Endothelial cell of umbilical vein (primary cell): ENCODE data around the gene PRAMEF1. TPM values are rescaled to one million over a fixed set of nuclear protein-coding genes. Genes with fewer than 3 reads are reported as not detected.

Experiments
- BruUV-seq: library from RNA; stranded (reverse); fragments of 400-500 nt; replicated peaks from 2 replicates; lab custom pipeline; 2021; lab: Mats Ljungman, UMichigan
- CTCF ChIA-PET: fragments of 300-600, 350-600 bp; sonication (Branson Sonifier 250); formaldehyde crosslinking; loops from one replicate; lab custom pipeline; 2021; ENCODE audit warnings: antibody characterized with exemption, inconsistent platforms; lab: Charles Lee
- POLR2A ChIA-PET: fragments of 300-600, 350-600 bp; sonication (Branson Sonifier 250); formaldehyde crosslinking; loops from one replicate; lab custom pipeline; 2021; ENCODE audit warnings: antibody characterized with exemption, inconsistent platforms; lab: Charles Lee
- DNase-seq: peaks from one replicate; pipeline ENCODE4 v3.0.0-alpha.2; 2011; ENCODE audit warnings: low read depth, low spot score
- FAIRE-seq: peaks from 2 replicates; lab custom pipeline; 2011; peaks lifted over from hg19 to GRCh38; lab: Jason Lieb, UNC
- H2AFZ ChIP-seq: 2 replicates; pipeline ENCODE4 v1.6.0; 2012; ENCODE audit warnings: low read depth, low read length, control low read depth, inconsistent platforms
- H3K27ac ChIP-seq: 2 replicates; pipeline ENCODE4 v1.5.1; 2011; ENCODE audit warnings: low read depth, mild to moderate bottlenecking, control low read depth, low read length, moderate library complexity; ENCODE audit not compliant: insufficient read depth
- H3K27me3 ChIP-seq, 2 experiments: 2 replicates each; pipeline versions ENCODE4 v1.6.0 to v1.6.1; 2011; ENCODE audit warnings: low read length in 2 of 2, mixed read lengths in 1 of 2; ENCODE audit not compliant: control insufficient read depth in 2 of 2, insufficient read depth in 2 of 2
- H3K36me3 ChIP-seq, 2 experiments: 2 replicates in 1 of 2; 3 replicates in 1 of 2; pipeline ENCODE4 v1.5.1; 2011; ENCODE audit warnings: low read length in 2 of 2, mild to moderate bottlenecking in 1 of 2, moderate library complexity in 1 of 2; ENCODE audit not compliant: control insufficient read depth in 2 of 2, insufficient read depth in 2 of 2; ENCODE audit errors: extremely low read depth in 1 of 2
- H3K4me1 ChIP-seq: 3 replicates; pipeline ENCODE4 v1.5.1; 2011; ENCODE audit warnings: mild to moderate bottlenecking, low read length; ENCODE audit not compliant: control insufficient read depth, insufficient read depth; ENCODE audit errors: extremely low read depth
- H3K4me2 ChIP-seq: 2 replicates; pipeline ENCODE4 v1.6.1; 2011; ENCODE audit warnings: low read length, control low read depth, mixed read lengths; ENCODE audit not compliant: insufficient read depth
- H3K4me3 ChIP-seq, 3 experiments: fragments of 200-600 bp in 1 of 3; sonication (generic), shearing (Covaris generic) in 1 of 3; replicated peaks in 1 of 3; 2 replicates each; pipeline ENCODE4 v1.5.1; 2011 to 2016; ENCODE audit warnings: control low read depth in 3 of 3, low read length in 3 of 3, mild to moderate bottlenecking in 2 of 3, inconsistent platforms in 1 of 3, low read depth in 1 of 3, moderate library complexity in 1 of 3; ENCODE audit not compliant: insufficient read depth in 1 of 3
- H3K79me2 ChIP-seq: 2 replicates; pipeline ENCODE4 v1.6.0; 2012; ENCODE audit warnings: low read length, inconsistent platforms; ENCODE audit not compliant: control insufficient read depth, insufficient read depth
- H3K9ac ChIP-seq: replicated peaks from 2 replicates; pipeline ENCODE3; 2011; ENCODE audit warnings: low read length, control low read depth; ENCODE audit not compliant: insufficient read depth; ENCODE audit errors: extremely low read depth
- H3K9me1 ChIP-seq: replicated peaks from 3 replicates; pipeline ENCODE4 v1.6.0; 2011; ENCODE audit warnings: mild to moderate bottlenecking, low read length; ENCODE audit not compliant: control insufficient read depth, insufficient read depth; ENCODE audit errors: extremely low read depth
- H3K9me3 ChIP-seq: replicated peaks from 2 replicates; pipeline ENCODE4 v1.5.1; 2012; ENCODE audit warnings: low read length, inconsistent platforms; ENCODE audit not compliant: control insufficient read depth, insufficient read depth
- H4K20me1 ChIP-seq: replicated peaks from 2 replicates; pipeline ENCODE3; 2011; ENCODE audit warnings: mild to moderate bottlenecking, low read length; ENCODE audit not compliant: control insufficient read depth, insufficient read depth; ENCODE audit errors: extremely low read depth
- EZH2 ChIP-seq: IDR thresholded peaks from 2 replicates; pipeline ENCODE4 v1.6.1; 2012; ENCODE audit warnings: borderline replicate concordance, low read depth, mild to moderate bottlenecking, moderate library complexity, low read length, inconsistent platforms; ENCODE audit not compliant: severe bottlenecking
- FOS ChIP-seq: IDR thresholded peaks from 2 replicates; pipeline ENCODE4 v1.6.1; 2011; ENCODE audit warnings: mild to moderate bottlenecking, low read length, moderate library complexity, borderline replicate concordance; ENCODE audit not compliant: insufficient read depth
- GATA2 ChIP-seq: IDR thresholded peaks from 2 replicates; pipeline ENCODE4 v1.7.0; 2011; ENCODE audit warnings: low read depth, mild to moderate bottlenecking, moderate library complexity, mixed read lengths, low read length; ENCODE audit not compliant: insufficient read length, insufficient read depth
- JUN ChIP-seq: IDR thresholded peaks from 2 replicates; pipeline ENCODE4 v1.6.1; 2011; ENCODE audit warnings: borderline replicate concordance, low read depth; ENCODE audit not compliant: insufficient read length, insufficient read depth
- MYC ChIP-seq: IDR thresholded peaks from one replicate; pipeline ENCODE4 v1.6.1; 2011; ENCODE audit warnings: mild to moderate bottlenecking, low read depth, low read length
- POLR2A ChIP-seq: IDR thresholded peaks from 2 replicates; pipeline ENCODE4 v1.6.1; 2012; ENCODE audit warnings: low read depth, mild to moderate bottlenecking, control low read depth, low read length
- POLR2AphosphoS5 ChIP-seq: IDR thresholded peaks from 2 replicates; pipeline ENCODE4 v1.6.1; 2012; ENCODE audit warnings: low read depth, mild to moderate bottlenecking, control low read depth, low read length, moderate library complexity; ENCODE audit not compliant: insufficient read depth
- dilution Hi-C: fragments of 300-500 bp; cut with MboI; formaldehyde crosslinking; loops from one replicate; pipeline ENCODE4 v1.15.0; 2019; ENCODE audit warnings: low sequenced_read_pairs; ENCODE audit not compliant: extremely low pct_ligation_motif_present
- intact Hi-C: fragments of 100-400 bp; cut with micrococcal nuclease; formaldehyde crosslinking; loops from one replicate; pipeline ENCODE4 v1.10.0; 2022
- polyA plus RNA-seq, 4 experiments: library from polyadenylated mRNA; depleted of rRNA in 3 of 4; stranded (reverse) in 3 of 4; unstranded in 1 of 4; fragments of >200 nt; gene quantifications; 2 replicates each; pipeline versions ENCODE4 v1.2.1 to v1.2.3, GENCODE V29; 2011 to 2012; ENCODE audit warnings: missing spikeins in 1 of 4
- total RNA-seq: library from RNA; stranded (reverse); gene quantifications from 2 replicates; pipeline ENCODE4 v1.2.3, GENCODE V29; 2021
- TF ChIP-seq, protein P1 (sequence below), 2 donors: IDR thresholded peaks; 1 replicate in 1 of 2; 2 replicates in 1 of 2; pipeline ENCODE4 v1.5.1; 2011; ENCODE audit warnings: low read length in 2 of 2, mild to moderate bottlenecking in 2 of 2, moderate library complexity in 2 of 2, control low read depth in 1 of 2, inconsistent platforms in 1 of 2, low read depth in 1 of 2; ENCODE audit not compliant: insufficient read depth in 1 of 2; ENCODE audit errors: extremely low read depth in 1 of 2
- TF ChIP-seq, protein P2 (sequence below): IDR thresholded peaks from 2 replicates; pipeline ENCODE4 v1.6.1; 2011; ENCODE audit not compliant: insufficient read depth, insufficient read length

PRAMEF1 gene
- total and polyA plus RNA-seq, 2 donors (not counting 3 experiments of a cell fraction or from before 2014, with no cell fraction given), result not detected

DNA sequence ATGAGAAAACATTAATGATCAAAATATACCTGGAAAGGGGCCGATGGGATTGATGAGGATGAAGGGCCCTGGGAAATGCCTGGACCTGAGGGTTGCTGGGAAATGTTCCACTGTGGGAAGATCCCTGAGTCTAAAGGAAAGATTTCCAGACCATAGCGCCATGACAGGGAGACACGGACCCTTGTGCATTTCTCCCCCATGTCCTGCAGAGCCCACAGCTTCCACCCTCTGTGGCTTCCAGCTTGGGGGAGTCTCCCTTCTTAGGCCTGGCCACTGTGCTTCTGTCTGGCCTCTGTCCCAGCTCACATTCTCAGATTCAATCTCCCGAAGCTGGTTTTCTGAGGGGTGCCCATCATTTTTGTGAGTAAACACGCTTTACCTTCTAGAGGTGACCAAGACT lies 18.7 kb upstream of the PRAMEF1 start:
- BruUV-seq, result no TSS peak
- DNase-seq, result no peak

More for the DNA sequence above, 18.7 kb upstream of the PRAMEF1 start:
- ChIA-PET CTCF (no interaction called here), POLR2A (no interaction called here)
- no peak overlapping the region for H3K9ac ChIP-seq
- no peaks in the 10 kb centered on the region for H3K27me3 ChIP-seq
- H3K4me2 ChIP-seq, result no peak overlapping the region
- intact Hi-C loops (no loop called here), dilution Hi-C loops (no loop called here)
- H2AFZ ChIP-seq, result no peak overlapping the region
- no peak for TF ChIP-seq EZH2
- TF ChIP-seq GATA2, result no peak
- TF ChIP-seq FOS, result no peak
- TF ChIP-seq, protein P1, sequence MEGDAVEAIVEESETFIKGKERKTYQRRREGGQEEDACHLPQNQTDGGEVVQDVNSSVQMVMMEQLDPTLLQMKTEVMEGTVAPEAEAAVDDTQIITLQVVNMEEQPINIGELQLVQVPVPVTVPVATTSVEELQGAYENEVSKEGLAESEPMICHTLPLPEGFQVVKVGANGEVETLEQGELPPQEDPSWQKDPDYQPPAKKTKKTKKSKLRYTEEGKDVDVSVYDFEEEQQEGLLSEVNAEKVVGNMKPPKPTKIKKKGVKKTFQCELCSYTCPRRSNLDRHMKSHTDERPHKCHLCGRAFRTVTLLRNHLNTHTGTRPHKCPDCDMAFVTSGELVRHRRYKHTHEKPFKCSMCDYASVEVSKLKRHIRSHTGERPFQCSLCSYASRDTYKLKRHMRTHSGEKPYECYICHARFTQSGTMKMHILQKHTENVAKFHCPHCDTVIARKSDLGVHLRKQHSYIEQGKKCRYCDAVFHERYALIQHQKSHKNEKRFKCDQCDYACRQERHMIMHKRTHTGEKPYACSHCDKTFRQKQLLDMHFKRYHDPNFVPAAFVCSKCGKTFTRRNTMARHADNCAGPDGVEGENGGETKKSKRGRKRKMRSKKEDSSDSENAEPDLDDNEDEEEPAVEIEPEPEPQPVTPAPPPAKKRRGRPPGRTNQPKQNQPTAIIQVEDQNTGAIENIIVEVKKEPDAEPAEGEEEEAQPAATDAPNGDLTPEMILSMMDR (IDR thresholded peaks at IDR 0.05; ENCODE audit: extremely low read depth in 1 of 2, insufficient read depth in 1 of 2, low read depth in 1 of 2, low read length in 2 of 2), result no peak
- no peak for TF ChIP-seq POLR2A
- no peak for TF ChIP-seq JUN
- TF ChIP-seq, protein P2, sequence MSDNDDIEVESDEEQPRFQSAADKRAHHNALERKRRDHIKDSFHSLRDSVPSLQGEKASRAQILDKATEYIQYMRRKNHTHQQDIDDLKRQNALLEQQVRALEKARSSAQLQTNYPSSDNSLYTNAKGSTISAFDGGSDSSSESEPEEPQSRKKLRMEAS, result no peak
- no peak for TF ChIP-seq MYC
- no peak for TF ChIP-seq POLR2AphosphoS5
- no peaks in the 10 kb centered on the region for H3K4me1 ChIP-seq
- no peak for FAIRE-seq
- no peaks in the 10 kb centered on the region for H3K9me3 ChIP-seq
- no peaks in the 10 kb centered on the region for H3K9me1 ChIP-seq
- H3K4me3 ChIP-seq, result no peak overlapping the region
- no peaks in the 10 kb centered on the region for H4K20me1 ChIP-seq
- no peaks in the 10 kb centered on the region for H3K36me3 ChIP-seq
- no peak overlapping the region for H3K27ac ChIP-seq
- H3K79me2 ChIP-seq, result no peaks in the 10 kb centered on the region
